Mucosa of rectum (tissue), 2 donors: Measurements from ENCODE around the gene CEP57.

Experiments used
- H3K27ac ChIP-seq, 2 donors: one replicate each; pipeline ENCODE4 v1.7.0; 2013; ENCODE audit warnings: inconsistent platforms in 2 of 2, low read depth in 2 of 2, low read length in 2 of 2
- H3K27me3 ChIP-seq, 2 donors: one replicate each; pipeline ENCODE4 v1.7.0; 2013; ENCODE audit warnings: low read length in 2 of 2; ENCODE audit not compliant: control insufficient read depth in 2 of 2, insufficient read depth in 2 of 2
- H3K36me3 ChIP-seq, 2 donors: one replicate each; pipeline ENCODE4 v1.7.0; 2013; ENCODE audit warnings: low read length in 2 of 2; ENCODE audit not compliant: control insufficient read depth in 2 of 2, insufficient read depth in 2 of 2
- H3K4me1 ChIP-seq, 2 donors: one replicate each; pipeline ENCODE4 v1.7.0; 2013; ENCODE audit warnings: low read length in 2 of 2, mild to moderate bottlenecking in 1 of 2; ENCODE audit not compliant: control insufficient read depth in 2 of 2, insufficient read depth in 2 of 2
- H3K4me3 ChIP-seq, 2 donors: one replicate each; pipeline ENCODE4 v1.7.0; 2013; ENCODE audit warnings: low read length in 2 of 2
- H3K9ac ChIP-seq, 2 donors: one replicate each; pipeline ENCODE4 v1.7.0; 2013; ENCODE audit warnings: low read length in 2 of 2, low read depth in 1 of 2, mild to moderate bottlenecking in 1 of 2
- H3K9me3 ChIP-seq, 2 donors: one replicate each; pipeline ENCODE4 v1.7.0; 2013; ENCODE audit warnings: low read length in 2 of 2; ENCODE audit not compliant: control insufficient read depth in 2 of 2
- donor health status: healthy.
- donor health status: Normal muscosa, but diverticular disease.

CEP57 gene

DNA sequence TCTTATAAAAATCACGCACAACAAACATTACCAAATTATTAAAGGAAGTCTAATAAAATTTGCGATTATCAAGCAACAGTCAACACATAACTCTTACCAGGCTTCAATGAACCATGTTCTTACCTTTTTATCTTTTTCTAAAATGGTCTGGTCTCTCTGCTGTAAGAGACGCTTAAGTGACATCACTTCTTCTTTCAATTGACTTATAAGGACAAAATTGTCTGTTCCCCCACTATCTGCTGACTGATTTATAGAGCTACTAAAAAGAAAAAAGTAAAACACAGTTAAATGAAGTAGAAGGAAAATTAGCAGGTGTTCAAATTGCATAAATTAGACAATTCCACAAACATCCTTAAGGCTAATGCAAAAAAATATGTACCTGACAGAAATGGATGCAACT, 11.6 kb upstream of the CEP57 start:
- H3K36me3 ChIP-seq = peaks cover 54 to 64% of the 10 kb centered on the region in 2 donors

DNA sequence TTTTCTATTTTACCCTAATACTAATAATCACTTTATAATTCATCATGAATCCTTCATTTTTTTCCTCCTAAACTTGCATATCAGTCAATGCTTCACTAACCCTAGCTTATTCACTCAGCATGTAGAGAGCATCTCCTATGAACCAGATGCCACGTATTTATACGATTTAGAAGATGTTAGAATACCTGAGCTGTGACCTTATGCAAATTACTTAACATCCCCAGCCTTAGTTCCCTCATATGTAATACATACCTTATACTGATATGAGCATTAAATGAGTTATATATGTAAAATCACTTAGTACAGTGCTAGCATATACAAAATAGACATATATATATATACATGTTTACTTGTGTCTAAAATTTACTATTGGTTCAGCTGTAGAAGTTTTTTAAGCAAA, 9.8 kb upstream of the CEP57 start:
- H3K36me3 ChIP-seq = peaks cover 54 to 62% of the 10 kb centered on the region in 2 donors
- no peaks in the 10 kb centered on the region for H3K9me3 ChIP-seq
- no peak overlapping the region for H3K4me3 ChIP-seq
- no peaks in the 10 kb centered on the region for H3K27me3 ChIP-seq
- no peak overlapping the region for H3K27ac ChIP-seq
- no peaks in the 10 kb centered on the region for H3K4me1 ChIP-seq
- H3K9ac ChIP-seq = no peak overlapping the region

More for the DNA sequence above, 11.6 kb upstream of the CEP57 start:
- H3K4me1 ChIP-seq = no peaks in the 10 kb centered on the region
- H3K4me3 ChIP-seq = no peak overlapping the region
- no peaks in the 10 kb centered on the region for H3K9me3 ChIP-seq
- H3K9ac ChIP-seq = no peak overlapping the region
- no peak overlapping the region for H3K27ac ChIP-seq
- H3K27me3 ChIP-seq = no peaks in the 10 kb centered on the region

DNA sequence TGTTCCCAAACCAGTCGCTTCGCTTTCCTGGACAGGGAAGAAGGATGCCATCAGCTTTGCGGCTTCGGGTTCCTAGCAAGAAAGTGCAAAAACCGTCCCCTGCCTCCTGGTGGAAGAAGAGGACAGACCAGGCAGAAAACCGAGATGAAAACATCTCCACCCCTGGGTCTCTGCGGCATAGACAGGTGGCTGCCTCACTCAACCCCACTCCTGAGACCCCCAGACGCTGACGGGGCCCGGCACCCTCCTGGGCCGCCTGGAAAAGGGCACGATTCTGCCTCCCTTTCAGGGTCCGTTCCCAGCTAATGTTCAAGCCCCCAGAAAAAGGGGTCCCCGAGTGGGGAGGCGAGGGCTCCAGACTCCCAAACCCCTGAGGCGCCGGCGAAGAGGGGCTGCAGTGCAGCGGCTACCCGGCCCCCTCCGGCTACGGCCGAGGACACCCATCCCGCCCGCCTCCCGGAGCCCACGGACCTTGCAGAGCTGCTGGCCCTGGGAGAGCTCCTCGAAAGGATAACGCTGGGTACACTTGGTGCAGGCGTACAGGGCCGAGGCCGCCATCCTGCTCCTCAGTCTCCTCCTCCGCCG, 1.3 kb upstream of the CEP57 start:
- Histone ChIP-seq H3K27ac (peak overlapping the region; percentile 99 to 100), H3K36me3 (peaks cover 23% of the 10 kb centered on the region in 2 donors), H3K4me1 (peaks cover 12 to 18% of the 10 kb centered on the region in 2 donors), H3K9ac (peak overlapping the region; percentile 82 to 96), H3K4me3 (peak overlapping the region; percentile 96 to 98), H3K9me3 (no peaks in the 10 kb centered on the region), H3K27me3 (no peaks in the 10 kb centered on the region)

DNA sequence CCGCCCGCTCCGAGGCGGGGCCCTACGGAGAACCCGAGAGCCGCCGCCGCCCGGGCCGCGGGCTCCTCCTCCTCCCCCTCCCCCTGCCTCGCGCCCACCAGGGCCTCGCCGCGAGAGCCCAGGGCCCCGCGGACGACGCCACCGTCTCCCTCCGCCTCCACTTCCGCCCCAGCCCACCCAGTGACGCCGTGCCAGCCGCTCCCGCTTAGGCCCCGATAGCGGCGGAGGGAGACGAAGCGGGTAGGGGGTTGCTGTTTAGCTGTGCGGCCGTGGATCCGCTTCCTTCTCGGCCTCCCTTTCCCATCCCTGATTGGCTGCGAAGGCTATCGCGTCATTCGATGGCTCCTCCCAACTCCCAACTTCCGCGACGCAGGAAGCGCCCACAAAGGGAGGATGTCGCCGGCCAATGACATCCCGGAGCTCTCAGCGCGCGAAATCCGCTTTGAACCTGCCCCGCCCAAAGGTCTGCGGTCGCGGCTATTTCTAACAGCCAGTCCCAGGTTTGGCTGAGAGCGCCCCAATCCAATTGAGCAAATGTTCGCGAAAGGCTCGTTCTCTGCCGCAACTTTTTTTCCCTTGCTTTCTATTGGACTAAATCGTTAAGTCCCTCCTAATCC, 684 bp upstream of the CEP57 start, which contains the start of gene FAM76B:
TSS of gene FAM76B (minus strand) at position 277 of the 617 bp plus-strand sequence. CDS start 304 bp downstream, outside the sequence.
- Histone ChIP-seq H3K9me3 (no peaks in the 10 kb centered on the region), H3K4me1 (peaks cover 12 to 18% of the 10 kb centered on the region in 2 donors), H3K36me3 (peaks cover 19 to 21% of the 10 kb centered on the region in 2 donors), H3K27ac (peak within 1 kb of the TSS; percentile 99 to 100), H3K4me3 (peak within 1 kb of the TSS; percentile 96 to 98), H3K9ac (peak within 1 kb of the TSS; percentile 95 to 96), H3K27me3 (no peaks in the 10 kb centered on the region)

DNA sequence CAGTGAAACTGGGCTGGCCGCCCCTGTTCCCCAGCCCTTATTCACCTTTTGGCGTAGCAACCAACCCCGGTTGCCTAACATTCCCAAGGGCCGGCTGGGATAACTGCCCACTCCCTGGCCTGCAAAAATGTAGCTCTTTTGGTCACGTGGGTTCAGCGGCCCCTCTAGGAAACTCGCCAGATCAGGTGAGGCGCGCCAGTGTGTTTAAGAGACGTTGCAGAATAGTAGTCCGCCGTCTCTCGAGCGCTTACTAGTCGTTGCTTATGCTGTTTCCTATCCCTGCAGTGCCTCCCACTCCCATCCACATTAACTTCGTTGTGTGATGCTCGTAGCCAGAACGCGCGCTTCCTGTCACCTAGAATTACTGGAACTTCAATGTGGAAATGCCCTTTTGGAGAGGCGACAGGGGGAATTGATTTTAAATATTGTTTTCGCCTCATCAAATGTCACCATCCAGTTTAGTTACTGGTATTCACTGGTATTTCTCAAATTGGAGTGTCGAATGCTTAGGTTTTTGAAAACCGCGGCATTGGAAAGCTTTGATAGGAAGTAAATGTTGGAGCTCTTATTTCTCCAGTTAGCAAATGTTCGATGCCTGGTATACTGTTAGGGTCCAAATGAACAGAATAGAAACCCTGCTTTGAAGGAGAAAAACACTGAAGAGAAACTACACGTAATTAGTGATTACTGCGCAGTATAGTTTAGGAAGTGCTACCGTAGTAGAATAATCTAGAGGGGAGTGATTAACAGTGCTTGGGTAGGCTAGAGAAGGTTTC, 823 bp downstream of the CEP57 start:
- Histone ChIP-seq H3K27ac (peak overlapping the region; percentile 99 to 100), H3K4me3 (peak overlapping the region; percentile 96 to 98)

DNA sequence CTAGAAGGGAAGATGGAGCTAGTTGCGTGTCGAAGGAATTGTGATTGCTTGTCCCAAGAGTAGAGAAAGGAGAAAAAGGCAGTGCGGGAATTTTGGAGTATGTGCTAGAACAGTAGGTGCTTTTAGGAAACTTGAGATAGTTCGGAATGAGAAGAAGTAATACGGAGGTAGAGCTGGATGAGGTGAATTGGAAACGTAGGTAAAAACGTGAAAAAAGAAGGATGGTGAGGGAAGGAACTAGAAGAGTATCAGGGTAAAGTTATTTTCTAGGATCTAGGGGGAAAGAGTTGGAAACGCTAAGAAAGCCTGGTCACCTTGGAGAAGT, 1.4 kb downstream of the CEP57 start:
- peaks cover 12 to 18% of the 10 kb centered on the region in 2 donors for H3K4me1 ChIP-seq
- peak overlapping the region; percentile 96 to 98 for H3K4me3 ChIP-seq
- H3K27ac ChIP-seq = no peak overlapping the region
- H3K9me3 ChIP-seq = no peaks in the 10 kb centered on the region
- H3K27me3 ChIP-seq = no peaks in the 10 kb centered on the region
- peaks cover under 1 to 3% of the 10 kb centered on the region in 2 donors for H3K36me3 ChIP-seq
- peak overlapping the region; percentile 95 to 96 for H3K9ac ChIP-seq

More for the DNA sequence above, 823 bp downstream of the CEP57 start:
- H3K36me3 ChIP-seq = peaks cover 6 to 8% of the 10 kb centered on the region in 2 donors
- H3K9me3 ChIP-seq = no peaks in the 10 kb centered on the region
- H3K4me1 ChIP-seq = peaks cover 12 to 18% of the 10 kb centered on the region in 2 donors
- no peaks in the 10 kb centered on the region for H3K27me3 ChIP-seq
- peak overlapping the region; percentile 95 to 96 for H3K9ac ChIP-seq

DNA sequence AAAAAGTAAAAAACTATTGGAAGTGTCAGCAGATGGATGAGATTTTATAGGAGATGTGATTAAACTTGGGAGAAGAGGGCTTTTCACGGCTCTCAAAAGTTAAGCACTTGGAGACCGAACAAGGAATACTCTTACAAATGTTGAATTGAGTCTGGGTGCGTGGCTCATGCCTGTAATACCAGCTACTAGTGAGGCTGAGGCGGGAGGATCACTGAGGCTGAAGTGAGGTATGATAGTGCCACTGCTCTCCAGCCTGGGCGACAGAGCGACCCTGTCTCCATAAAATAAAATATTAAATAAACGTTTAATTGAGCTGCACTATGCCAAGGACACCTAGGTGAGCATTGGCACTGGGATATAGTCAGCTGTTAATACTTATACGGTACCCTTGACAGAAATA, 1.9 kb downstream of the CEP57 start:
- Histone ChIP-seq H3K9ac (peak overlapping the region in 1 of 2 donors; percentile 12), H3K27ac (no peak overlapping the region), H3K36me3 (no peaks in the 10 kb centered on the region), H3K9me3 (no peaks in the 10 kb centered on the region), H3K4me3 (peak overlapping the region in 1 of 2 donors; percentile 96), H3K4me1 (peaks cover 12 to 18% of the 10 kb centered on the region in 2 donors), H3K27me3 (no peaks in the 10 kb centered on the region)

DNA sequence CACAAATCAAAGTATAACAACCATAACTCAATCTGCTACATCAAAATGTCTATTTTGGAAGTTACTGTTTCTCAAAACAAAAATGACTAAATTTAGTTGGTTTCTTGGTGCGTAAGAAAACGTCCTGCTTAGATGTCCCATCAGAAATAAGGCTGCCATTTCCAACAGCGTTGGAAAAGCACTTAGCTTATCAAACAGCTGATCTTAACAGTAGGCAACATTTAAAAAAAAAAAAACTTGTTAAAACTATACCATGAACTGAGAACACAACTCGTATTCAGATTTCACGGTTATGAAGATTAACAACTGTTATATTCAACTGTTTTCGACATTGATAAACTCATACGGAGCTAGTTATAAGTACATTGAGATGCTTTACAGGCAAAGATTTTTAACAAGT, 2.4 kb downstream of the CEP57 start:
- Histone ChIP-seq H3K9ac (no peak overlapping the region), H3K9me3 (no peaks in the 10 kb centered on the region), H3K27ac (no peak overlapping the region), H3K27me3 (no peaks in the 10 kb centered on the region), H3K4me3 (no peak overlapping the region), H3K4me1 (peaks cover 12 to 18% of the 10 kb centered on the region in 2 donors), H3K36me3 (no peaks in the 10 kb centered on the region)

DNA sequence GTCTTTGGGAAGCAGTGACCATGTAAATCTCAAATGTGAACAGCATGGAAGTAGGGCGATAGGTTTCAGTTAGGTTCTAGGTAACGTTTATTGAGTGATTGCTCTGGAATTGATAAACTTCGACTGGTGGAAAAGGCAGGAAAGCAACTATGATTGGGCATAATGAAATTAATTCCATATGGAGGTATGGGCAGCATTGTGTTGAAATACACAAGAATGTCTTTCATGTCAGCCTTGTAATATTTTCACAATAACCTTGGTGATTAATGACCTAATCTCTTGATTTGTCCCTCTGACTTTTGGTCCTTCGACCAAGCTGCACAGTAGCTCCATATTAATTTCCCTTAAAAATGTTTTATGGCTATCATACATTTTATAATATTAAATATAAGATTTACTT, 2.8 kb downstream of the CEP57 start:
- H3K27me3 ChIP-seq = no peaks in the 10 kb centered on the region

DNA sequence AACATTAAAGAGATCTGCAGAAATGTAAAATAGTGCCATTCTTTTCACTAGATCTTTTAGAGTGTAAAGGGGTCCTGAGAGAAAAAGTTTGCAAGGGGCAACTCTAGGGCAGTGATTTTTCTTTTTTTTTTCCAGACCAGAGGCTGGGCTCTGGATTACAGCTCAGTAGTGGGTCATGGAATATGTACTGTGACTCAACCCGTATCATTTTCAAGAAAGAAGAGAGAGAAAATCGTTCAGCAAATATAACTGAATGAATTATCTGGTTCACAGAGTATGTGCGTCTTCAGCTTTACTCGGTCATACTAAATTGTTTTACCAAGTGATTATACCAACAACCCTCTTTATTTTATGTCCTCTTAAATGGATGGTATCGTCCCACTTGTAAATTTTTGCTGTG, 3.8 kb downstream of the CEP57 start:
- peaks cover 3 to 12% of the 10 kb centered on the region in 2 donors for H3K4me1 ChIP-seq
- no peak overlapping the region for H3K27ac ChIP-seq
- H3K9me3 ChIP-seq = no peaks in the 10 kb centered on the region
- H3K36me3 ChIP-seq = peaks cover 0 to under 1% of the 10 kb centered on the region in 2 donors
- no peaks in the 10 kb centered on the region for H3K27me3 ChIP-seq
- H3K9ac ChIP-seq = no peak overlapping the region
- no peak overlapping the region for H3K4me3 ChIP-seq

More for the DNA sequence above, 2.8 kb downstream of the CEP57 start:
- Histone ChIP-seq H3K36me3 (no peaks in the 10 kb centered on the region), H3K27ac (no peak overlapping the region), H3K4me3 (no peak overlapping the region), H3K4me1 (peaks cover 10 to 18% of the 10 kb centered on the region in 2 donors), H3K9ac (no peak overlapping the region), H3K9me3 (no peaks in the 10 kb centered on the region)
